Panc1 (cell line): Measurements from ENCODE around the gene TBC1D21. TPM values are rescaled to one million over a fixed set of nuclear protein-coding genes. Genes with fewer than 3 reads are reported as not detected.

Experiments used
- ATAC-seq: fragments of 200-7000 bp; cut with Tn5 transposase; 2 replicates; pipeline ENCODE4 v1.9.1; 2020; ENCODE audit warnings: mild to moderate bottlenecking, moderate library complexity
- BruUV-seq: library from RNA; stranded (reverse); fragments of 400-500 nt; replicated peaks from 2 replicates; lab custom pipeline; 2021; lab: Mats Ljungman, UMichigan
- CTCF ChIA-PET: fragments of 300-600 bp; sonication (Branson Sonifier 250); formaldehyde crosslinking; loops from one replicate; lab custom pipeline; 2022; ENCODE audit warnings: antibody characterized with exemption; lab: Charles Lee
- POLR2A ChIA-PET: fragments of 300-600 bp; sonication (Branson Sonifier 250); formaldehyde crosslinking; loops from one replicate; lab custom pipeline; 2022; ENCODE audit warnings: antibody characterized with exemption; lab: Charles Lee
- DNase-seq: peaks from one replicate; pipeline ENCODE4 v3.0.0-alpha.2; 2010; ENCODE audit warnings: low read depth, low spot score
- H3K27ac ChIP-seq: 2 replicates; pipeline ENCODE4 v1.5.1; 2011; ENCODE audit warnings: mild to moderate bottlenecking, low read length, inconsistent platforms
- H3K27me3 ChIP-seq: fragments of 200-500 bp; sonication (Bioruptor generic); 2 replicates; pipeline ENCODE4 v1.6.0; 2014; ENCODE audit warnings: low read length, inconsistent platforms; ENCODE audit not compliant: control insufficient read depth, insufficient read depth
- H3K36me3 ChIP-seq: fragments of 200-500 bp; sonication (Bioruptor generic); 2 replicates; pipeline ENCODE4 v1.5.1; 2014; ENCODE audit warnings: inconsistent platforms, mild to moderate bottlenecking, low read length, moderate library complexity; ENCODE audit not compliant: control insufficient read depth, insufficient read depth
- H3K4me1 ChIP-seq: 2 replicates; pipeline ENCODE4 v1.5.1; 2011; ENCODE audit warnings: inconsistent platforms, mild to moderate bottlenecking, low read length, moderate library complexity; ENCODE audit not compliant: control insufficient read depth, insufficient read depth
- H3K4me3 ChIP-seq, 2 experiments: 2 replicates each; pipeline ENCODE4 v1.5.1; 2011 to 2012; ENCODE audit warnings: low read depth in 2 of 2, low read length in 2 of 2, mild to moderate bottlenecking in 2 of 2, inconsistent platforms in 1 of 2, moderate library complexity in 1 of 2
- H3K9me3 ChIP-seq: fragments of 200-500 bp; sonication (Bioruptor generic); 2 replicates; pipeline ENCODE4 v1.5.1; 2014; ENCODE audit warnings: low read depth, mild to moderate bottlenecking, inconsistent platforms, low read length, moderate library complexity; ENCODE audit not compliant: control insufficient read depth, insufficient read depth
- CTCF ChIP-seq: fragments of 450-650 bp; IDR thresholded peaks from 2 replicates; pipeline ENCODE4 v1.5.1; 2017; ENCODE audit warnings: mild to moderate bottlenecking
- POLR2AphosphoS5 ChIP-seq: IDR thresholded peaks from 2 replicates; pipeline ENCODE4 v1.6.1; 2012; ENCODE audit warnings: mild to moderate bottlenecking, low read depth, low read length, moderate library complexity
- SIN3A ChIP-seq: IDR thresholded peaks from 2 replicates; pipeline ENCODE4 v1.6.1; 2012; ENCODE audit warnings: low read depth, mild to moderate bottlenecking, low read length, moderate library complexity, borderline replicate concordance; ENCODE audit not compliant: insufficient read depth
- TCF7L2 ChIP-seq: IDR thresholded peaks from 2 replicates; pipeline ENCODE4 v1.6.1; 2011; ENCODE audit warnings: mild to moderate bottlenecking, low read depth, low read length, inconsistent platforms
- in situ Hi-C: cut with HindIII; loops from 2 replicates; pipeline ENCODE4 v1.10.0; 2016; ENCODE audit warnings: low sequenced_read_pairs, low pct_unique_long_range_greater_than_20kb
- intact Hi-C: fragments of 100-400 bp; cut with micrococcal nuclease; formaldehyde crosslinking; loops from one replicate; pipeline ENCODE4 v1.10.0; 2022; ENCODE audit not compliant: unreplicated experiment
- total RNA-seq: library from RNA; stranded (reverse); gene quantifications from one replicate; pipeline ENCODE4 v1.2.1, GENCODE V29; 2021; ENCODE audit not compliant: unreplicated experiment
- TF ChIP-seq, protein P1 (sequence below), 2 experiments: IDR thresholded peaks; 2 replicates each; pipeline ENCODE4 v1.6.1; 2011 to 2012; ENCODE audit warnings: low read depth in 2 of 2, control low read depth in 1 of 2, low read length in 1 of 2, mild to moderate bottlenecking in 1 of 2, moderate library complexity in 1 of 2; ENCODE audit not compliant: insufficient read depth in 1 of 2

TBC1D21 gene
- total RNA-seq, 1 experiment from 2014 or later: not detected

GRCh38 chr15:73869216-73869995 lies 4.0 kb upstream of the TBC1D21 start:
- no peaks in the 10 kb centered on the region for H3K36me3 ChIP-seq
- DNase-seq (no peak), ATAC-seq (no peak)
- H3K27me3 ChIP-seq: peaks cover 45% of the 10 kb centered on the region
- TF ChIP-seq, protein P1, sequence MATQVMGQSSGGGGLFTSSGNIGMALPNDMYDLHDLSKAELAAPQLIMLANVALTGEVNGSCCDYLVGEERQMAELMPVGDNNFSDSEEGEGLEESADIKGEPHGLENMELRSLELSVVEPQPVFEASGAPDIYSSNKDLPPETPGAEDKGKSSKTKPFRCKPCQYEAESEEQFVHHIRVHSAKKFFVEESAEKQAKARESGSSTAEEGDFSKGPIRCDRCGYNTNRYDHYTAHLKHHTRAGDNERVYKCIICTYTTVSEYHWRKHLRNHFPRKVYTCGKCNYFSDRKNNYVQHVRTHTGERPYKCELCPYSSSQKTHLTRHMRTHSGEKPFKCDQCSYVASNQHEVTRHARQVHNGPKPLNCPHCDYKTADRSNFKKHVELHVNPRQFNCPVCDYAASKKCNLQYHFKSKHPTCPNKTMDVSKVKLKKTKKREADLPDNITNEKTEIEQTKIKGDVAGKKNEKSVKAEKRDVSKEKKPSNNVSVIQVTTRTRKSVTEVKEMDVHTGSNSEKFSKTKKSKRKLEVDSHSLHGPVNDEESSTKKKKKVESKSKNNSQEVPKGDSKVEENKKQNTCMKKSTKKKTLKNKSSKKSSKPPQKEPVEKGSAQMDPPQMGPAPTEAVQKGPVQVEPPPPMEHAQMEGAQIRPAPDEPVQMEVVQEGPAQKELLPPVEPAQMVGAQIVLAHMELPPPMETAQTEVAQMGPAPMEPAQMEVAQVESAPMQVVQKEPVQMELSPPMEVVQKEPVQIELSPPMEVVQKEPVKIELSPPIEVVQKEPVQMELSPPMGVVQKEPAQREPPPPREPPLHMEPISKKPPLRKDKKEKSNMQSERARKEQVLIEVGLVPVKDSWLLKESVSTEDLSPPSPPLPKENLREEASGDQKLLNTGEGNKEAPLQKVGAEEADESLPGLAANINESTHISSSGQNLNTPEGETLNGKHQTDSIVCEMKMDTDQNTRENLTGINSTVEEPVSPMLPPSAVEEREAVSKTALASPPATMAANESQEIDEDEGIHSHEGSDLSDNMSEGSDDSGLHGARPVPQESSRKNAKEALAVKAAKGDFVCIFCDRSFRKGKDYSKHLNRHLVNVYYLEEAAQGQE (IDR thresholded peaks at IDR 0.05; ENCODE audit: insufficient read depth in 1 of 2, low read depth in 2 of 2, low read length in 1 of 2): no peak
- no peak for TF ChIP-seq POLR2AphosphoS5
- H3K9me3 ChIP-seq: no peaks in the 10 kb centered on the region
- BruUV-seq: no TSS peak
- CTCF ChIA-PET: interaction anchor here (0.6 kb wide), 1 partner anchor 168 kb away, joined by 3 read pairs; no protein-coding TSS in a partner anchor
- in situ Hi-C loops: no loop called here
- intact Hi-C loops: no loop called here
- H3K27ac ChIP-seq: no peak overlapping the region
- POLR2A ChIA-PET: no interaction called here
- H3K4me1 ChIP-seq: no peaks in the 10 kb centered on the region
- no peak overlapping the region for H3K4me3 ChIP-seq

DNA sequence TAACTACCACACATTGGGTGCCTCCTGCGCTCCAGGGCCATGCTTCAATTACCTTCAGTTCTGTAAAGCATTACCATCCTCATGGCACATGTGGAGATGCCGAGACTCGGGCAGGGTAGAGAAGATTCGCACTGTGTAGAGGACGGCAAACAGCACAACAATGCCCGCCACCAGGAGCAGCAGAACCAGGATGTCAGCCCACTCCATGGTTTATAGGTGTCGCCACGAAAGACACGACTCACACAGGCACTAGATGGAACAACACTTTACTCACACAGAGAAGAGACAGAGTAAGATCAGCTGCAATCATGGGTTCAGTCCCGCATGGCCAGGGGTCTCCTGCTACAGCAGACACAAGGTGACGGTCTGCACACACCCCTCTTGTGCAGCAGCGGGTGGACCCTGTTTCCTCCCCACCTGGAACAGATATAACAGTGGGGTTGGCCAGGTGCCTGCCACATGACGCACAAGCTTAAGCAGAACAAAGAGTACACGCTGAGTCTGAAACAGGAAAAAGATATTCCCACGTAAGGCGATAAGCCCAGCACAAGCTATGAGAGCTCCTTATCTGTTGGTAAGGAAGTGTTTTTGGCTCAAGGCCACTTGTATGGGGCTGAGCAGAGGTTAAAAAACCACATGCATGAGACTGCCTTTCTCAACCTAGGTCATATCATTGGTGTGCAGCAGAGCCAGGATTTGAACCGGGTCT lies 2.5 kb upstream of the TBC1D21 start:
- no peak for DNase-seq
- Histone ChIP-seq H3K27me3 (peaks cover 40% of the 10 kb centered on the region), H3K4me1 (no peaks in the 10 kb centered on the region), H3K9me3 (no peaks in the 10 kb centered on the region), H3K27ac (no peak overlapping the region), H3K4me3 (no peak overlapping the region), H3K36me3 (no peaks in the 10 kb centered on the region)
- intact Hi-C loops (no loop called here), in situ Hi-C loops (no loop called here)
- no TSS peak for BruUV-seq
- POLR2A ChIA-PET: no interaction called here
- ATAC-seq: no peak
- CTCF ChIA-PET: no interaction called here
- no peak for TF ChIP-seq CTCF
- no peak for TF ChIP-seq TCF7L2
- TF ChIP-seq POLR2AphosphoS5: no peak
- no peak for TF ChIP-seq SIN3A
